ENCODE measurements around the gene ZFYVE26. TPM values are rescaled to one million over a fixed set of nuclear protein-coding genes. Genes with fewer than 3 reads are reported as not detected.

The ZFYVE26 gene
- total RNA-seq, 1 experiment from 2014 or later, result 19.9 TPM

DNA sequence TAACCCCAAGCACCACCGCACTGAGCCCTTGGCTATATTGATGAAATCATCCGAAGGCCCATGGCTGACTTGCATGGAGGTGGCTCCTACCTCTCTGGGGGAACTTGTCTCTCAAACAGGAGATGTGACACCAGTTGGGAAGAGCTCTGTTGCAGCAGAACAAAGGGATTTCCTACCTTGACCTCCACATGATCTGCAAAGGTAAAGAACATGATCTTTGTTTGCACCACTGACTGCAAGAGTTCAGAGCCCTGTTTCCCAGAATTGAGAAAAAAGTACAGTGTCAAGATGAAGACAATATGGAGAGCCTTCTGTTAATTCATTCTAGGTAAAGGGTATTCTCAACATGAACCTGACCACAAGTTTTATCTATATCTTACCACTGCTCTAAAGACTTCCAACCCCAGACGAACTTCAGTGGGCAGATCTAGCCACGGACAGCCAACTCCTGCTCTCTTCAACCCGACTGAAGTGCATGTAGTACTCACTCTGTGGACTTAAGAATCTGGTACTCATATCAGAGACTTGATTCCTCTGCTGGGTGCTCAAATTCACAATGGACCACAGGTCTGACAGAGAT lies 32.1 kb downstream of the ZFYVE26 start:
- TF ChIP-seq, protein P1, sequence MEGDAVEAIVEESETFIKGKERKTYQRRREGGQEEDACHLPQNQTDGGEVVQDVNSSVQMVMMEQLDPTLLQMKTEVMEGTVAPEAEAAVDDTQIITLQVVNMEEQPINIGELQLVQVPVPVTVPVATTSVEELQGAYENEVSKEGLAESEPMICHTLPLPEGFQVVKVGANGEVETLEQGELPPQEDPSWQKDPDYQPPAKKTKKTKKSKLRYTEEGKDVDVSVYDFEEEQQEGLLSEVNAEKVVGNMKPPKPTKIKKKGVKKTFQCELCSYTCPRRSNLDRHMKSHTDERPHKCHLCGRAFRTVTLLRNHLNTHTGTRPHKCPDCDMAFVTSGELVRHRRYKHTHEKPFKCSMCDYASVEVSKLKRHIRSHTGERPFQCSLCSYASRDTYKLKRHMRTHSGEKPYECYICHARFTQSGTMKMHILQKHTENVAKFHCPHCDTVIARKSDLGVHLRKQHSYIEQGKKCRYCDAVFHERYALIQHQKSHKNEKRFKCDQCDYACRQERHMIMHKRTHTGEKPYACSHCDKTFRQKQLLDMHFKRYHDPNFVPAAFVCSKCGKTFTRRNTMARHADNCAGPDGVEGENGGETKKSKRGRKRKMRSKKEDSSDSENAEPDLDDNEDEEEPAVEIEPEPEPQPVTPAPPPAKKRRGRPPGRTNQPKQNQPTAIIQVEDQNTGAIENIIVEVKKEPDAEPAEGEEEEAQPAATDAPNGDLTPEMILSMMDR (conservative IDR thresholded peaks at IDR 0.05), result no peak
- H3K4me3 Mint-ChIP-seq, result no peak overlapping the region
- Histone ChIP-seq H3K79me1 (ENCODE audit: insufficient read depth, low read depth, low read length, poor library complexity, severe bottlenecking) (no peaks in the 10 kb centered on the region), H2BK12ac (ENCODE audit: insufficient read length, low read depth, low read length) (no peak overlapping the region), H2BK5ac (ENCODE audit: insufficient read length, low read length) (no peak overlapping the region), H3K56ac (ENCODE audit: insufficient read length, low read depth, low read length) (no peak overlapping the region), H4K91ac (ENCODE audit: insufficient read length, low read depth, low read length) (no peak overlapping the region), H3K9ac (ENCODE audit: extremely low read depth, insufficient read length, low read length) (no peak overlapping the region), H3K79me2 (ENCODE audit: insufficient read depth, low read length) (no peaks in the 10 kb centered on the region), H2BK120ac (ENCODE audit: low read depth, low read length, poor library complexity, severe bottlenecking) (no peak overlapping the region), H3K4me1 (ENCODE audit: insufficient read depth, low read length) (no peaks in the 10 kb centered on the region), H2BK15ac (ENCODE audit: low read depth, low read length) (no peak overlapping the region), H3K23ac (ENCODE audit: insufficient read length, low read depth, low read length) (no peak overlapping the region), H2BK20ac (ENCODE audit: low read depth, low read length, poor library complexity, severe bottlenecking) (no peak overlapping the region), H3T11ph (ENCODE audit: low read length) (no peak overlapping the region), H2AK5ac (ENCODE audit: insufficient read length, low read length) (no peak overlapping the region), H3K27me3 (ENCODE audit: insufficient read depth, low read length) (no peaks in the 10 kb centered on the region), H3K14ac (ENCODE audit: insufficient read depth, low read length) (no peak overlapping the region), H3K27ac (ENCODE audit: insufficient read length, low read depth, low read length) (no peak overlapping the region), H4K8ac (replicated peaks; ENCODE audit: insufficient read length, low read depth, low read length) (no peak overlapping the region), H4K5ac (ENCODE audit: insufficient read length, low read depth, low read length) (no peak overlapping the region), H3K23me2 (ENCODE audit: insufficient read length, low read depth, low read length, poor library complexity, severe bottlenecking) (no peaks in the 10 kb centered on the region), H3K9me3 (ENCODE audit: control insufficient read depth, low read depth, low read length) (no peaks in the 10 kb centered on the region), H4K20me1 (ENCODE audit: control insufficient read depth, insufficient read depth, insufficient read length) (no peaks in the 10 kb centered on the region), H3K4me2 (ENCODE audit: insufficient read depth, insufficient read length, low read length) (no peak overlapping the region), H3K18ac (ENCODE audit: insufficient read length, low read depth, low read length) (no peak overlapping the region), H3K4ac (ENCODE audit: low read depth, low read length) (no peak overlapping the region), H2AFZ (ENCODE audit: low read length) (no peak overlapping the region)
- no CpG with 5 or more reads among the region's 5 CpGs for WGBS (ENCODE audit: extremely low coverage, insufficient read length, low lambda C conversion rate)
- peaks cover 20 to 89% (median 82%) of the 10 kb centered on the region in 3 experiments; a peak in 6 of 7 replicates for H3K36me3 Mint-ChIP-seq (ENCODE audit: insufficient read depth in 1 of 3, low read depth in 3 of 3)
- H3K27me3 Mint-ChIP-seq (ENCODE audit: low read depth), result no peaks in the 10 kb centered on the region
- DNase-seq, result no peak
- no peaks in the 10 kb centered on the region for H3K4me1 Mint-ChIP-seq
- no peak overlapping the region for H3K27ac Mint-ChIP-seq
- no peaks in the 10 kb centered on the region for H3K9me3 Mint-ChIP-seq

All from H9 (cell line).